ENCODE data around the gene RPL14. TPM values are rescaled to one million over a fixed set of nuclear protein-coding genes. Genes with fewer than 3 reads are reported as not detected.

The RPL14 gene
- total RNA-seq, 2 donors from 2014 or later = 267 to 422 TPM

DNA sequence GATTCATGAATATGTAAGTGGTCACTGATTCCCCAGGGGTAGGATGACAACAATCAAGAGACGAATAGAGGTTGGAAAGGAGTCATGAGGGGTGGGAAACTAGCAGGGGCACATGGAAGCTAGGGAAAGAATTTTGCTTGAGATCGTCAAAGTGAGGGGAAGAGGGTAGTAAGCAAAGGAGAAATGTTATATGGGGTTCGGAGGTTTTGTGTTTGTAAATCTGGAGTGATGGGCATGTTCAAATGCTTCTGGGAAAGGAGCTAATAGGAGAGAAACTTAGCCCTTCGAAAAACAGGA is 7.9 kb downstream of the RPL14 start:
- no peaks in the 10 kb centered on the region for H3K27me3 ChIP-seq (replicated peaks; ENCODE audit: insufficient read depth)
- H3K4me1 ChIP-seq (replicated peaks) = no peaks in the 10 kb centered on the region
- H3K36me3 ChIP-seq = peaks cover 7 to 18% of the 10 kb centered on the region in 2 donors
- intact Hi-C loops (cut with DNase I) = no loop called here
- TF ChIP-seq, protein P1, sequence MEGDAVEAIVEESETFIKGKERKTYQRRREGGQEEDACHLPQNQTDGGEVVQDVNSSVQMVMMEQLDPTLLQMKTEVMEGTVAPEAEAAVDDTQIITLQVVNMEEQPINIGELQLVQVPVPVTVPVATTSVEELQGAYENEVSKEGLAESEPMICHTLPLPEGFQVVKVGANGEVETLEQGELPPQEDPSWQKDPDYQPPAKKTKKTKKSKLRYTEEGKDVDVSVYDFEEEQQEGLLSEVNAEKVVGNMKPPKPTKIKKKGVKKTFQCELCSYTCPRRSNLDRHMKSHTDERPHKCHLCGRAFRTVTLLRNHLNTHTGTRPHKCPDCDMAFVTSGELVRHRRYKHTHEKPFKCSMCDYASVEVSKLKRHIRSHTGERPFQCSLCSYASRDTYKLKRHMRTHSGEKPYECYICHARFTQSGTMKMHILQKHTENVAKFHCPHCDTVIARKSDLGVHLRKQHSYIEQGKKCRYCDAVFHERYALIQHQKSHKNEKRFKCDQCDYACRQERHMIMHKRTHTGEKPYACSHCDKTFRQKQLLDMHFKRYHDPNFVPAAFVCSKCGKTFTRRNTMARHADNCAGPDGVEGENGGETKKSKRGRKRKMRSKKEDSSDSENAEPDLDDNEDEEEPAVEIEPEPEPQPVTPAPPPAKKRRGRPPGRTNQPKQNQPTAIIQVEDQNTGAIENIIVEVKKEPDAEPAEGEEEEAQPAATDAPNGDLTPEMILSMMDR (IDR thresholded peaks at IDR 0.05) = no peak
- TF ChIP-seq POLR2A (IDR thresholded peaks at IDR 0.05) = no peak
- TF ChIP-seq POLR2AphosphoS5 (IDR thresholded peaks at IDR 0.05) = no peak
- no peak overlapping the region for H3K27ac ChIP-seq
- WGBS = 80% methylated on average over 4 of the region's 4 CpGs
- no peak overlapping the region for H3K4me3 ChIP-seq
- DNase-seq (ENCODE audit: low spot score) = no peak
- no peaks in the 10 kb centered on the region for H3K9me3 ChIP-seq

DNA sequence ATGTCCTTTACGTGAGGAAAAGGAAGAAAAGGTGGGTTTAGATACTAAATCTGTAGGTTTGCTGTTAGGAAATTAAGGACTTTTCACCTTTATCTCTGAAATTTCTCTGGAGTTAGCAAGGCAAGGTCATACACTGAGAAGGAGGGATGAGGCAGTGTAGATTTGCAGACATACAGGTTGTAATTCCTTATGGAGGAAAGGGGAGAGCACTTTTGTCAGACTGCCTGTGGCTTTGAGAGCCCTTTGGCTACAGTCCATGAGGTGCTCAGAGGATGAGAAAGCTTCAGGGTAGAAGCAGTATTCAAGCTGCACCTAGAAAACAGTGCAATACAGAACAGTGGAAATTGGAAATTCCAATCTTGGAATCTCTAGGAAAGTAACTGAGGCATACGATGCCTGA is 8.3 kb downstream of the RPL14 start:
- H3K27ac ChIP-seq = no peak overlapping the region
- peaks cover 7 to 18% of the 10 kb centered on the region in 2 donors for H3K36me3 ChIP-seq
- intact Hi-C loops (cut with DNase I) = no loop called here
- H3K9me3 ChIP-seq = no peaks in the 10 kb centered on the region
- no peaks in the 10 kb centered on the region for H3K27me3 ChIP-seq (replicated peaks; ENCODE audit: insufficient read depth)
- no peaks in the 10 kb centered on the region for H3K4me1 ChIP-seq (replicated peaks)
- no peak for DNase-seq (ENCODE audit: low spot score)
- H3K4me3 ChIP-seq = no peak overlapping the region
- TF ChIP-seq POLR2A (IDR thresholded peaks at IDR 0.05) (no peak), POLR2AphosphoS5 (IDR thresholded peaks at IDR 0.05) (no peak)
- TF ChIP-seq, protein P1 (IDR thresholded peaks at IDR 0.05) = no peak
- 85% methylated on average over 2 of the region's 2 CpGs for WGBS

DNA sequence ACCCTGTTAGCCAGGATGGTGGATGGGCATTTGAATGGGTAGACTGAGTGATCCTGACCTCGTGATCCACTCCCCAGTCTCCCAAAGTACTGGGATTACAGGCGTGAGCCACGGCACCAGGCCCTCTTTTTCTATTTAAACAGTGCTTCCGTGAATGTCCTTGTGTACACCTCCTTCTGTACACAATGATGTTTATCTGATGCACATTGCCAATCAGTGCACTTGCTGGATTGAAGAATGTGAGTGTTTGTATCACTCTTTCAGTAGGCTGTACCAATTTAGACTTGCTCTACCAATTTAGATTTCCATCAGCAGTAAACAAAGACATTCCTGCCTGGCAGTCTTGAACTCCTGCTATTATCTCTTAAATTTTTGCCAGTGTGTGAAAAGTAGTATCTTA is 10.9 kb downstream of the RPL14 start:
- WGBS = 53% methylated on average over 4 of the region's 4 CpGs
- Histone ChIP-seq H3K27me3 (replicated peaks; ENCODE audit: insufficient read depth) (no peaks in the 10 kb centered on the region), H3K4me3 (no peak overlapping the region), H3K9me3 (no peaks in the 10 kb centered on the region), H3K36me3 (peaks cover 3 to 11% of the 10 kb centered on the region in 2 donors), H3K27ac (no peak overlapping the region), H3K4me1 (replicated peaks) (no peaks in the 10 kb centered on the region)
- intact Hi-C loops (cut with DNase I) = no loop called here
- TF ChIP-seq, protein P1 (IDR thresholded peaks at IDR 0.05) = no peak
- TF ChIP-seq POLR2A (IDR thresholded peaks at IDR 0.05) (no peak), POLR2AphosphoS5 (IDR thresholded peaks at IDR 0.05) (no peak)
- no peak for DNase-seq (ENCODE audit: low spot score)

DNA sequence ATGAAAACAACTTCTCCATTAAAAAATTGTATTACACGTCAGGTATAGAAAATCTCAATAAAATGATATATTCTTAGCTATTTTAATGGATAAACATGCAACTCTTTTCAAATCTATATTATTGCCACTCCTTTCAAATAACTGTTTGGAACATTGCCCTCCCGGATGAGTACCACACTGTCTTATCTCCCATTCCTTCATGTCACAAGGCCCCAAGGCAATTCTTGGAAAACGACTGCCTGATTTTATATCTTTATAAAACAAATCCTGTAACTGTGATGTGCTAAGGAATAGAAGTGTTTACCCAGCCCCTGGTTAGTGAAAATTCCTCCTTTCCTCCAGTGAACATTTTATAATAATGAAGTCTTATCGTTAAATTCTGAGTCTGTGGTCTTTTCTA is 13.6 kb downstream of the RPL14 start:
- no peak for DNase-seq (ENCODE audit: low spot score)
- H3K36me3 ChIP-seq = no peaks in the 10 kb centered on the region
- no peak overlapping the region for H3K4me3 ChIP-seq
- H3K27ac ChIP-seq = no peak overlapping the region
- no peaks in the 10 kb centered on the region for H3K4me1 ChIP-seq (replicated peaks)
- intact Hi-C loops (cut with DNase I) = no loop called here
- TF ChIP-seq POLR2A (IDR thresholded peaks at IDR 0.05) = no peak
- TF ChIP-seq POLR2AphosphoS5 (IDR thresholded peaks at IDR 0.05) = no peak
- H3K27me3 ChIP-seq (replicated peaks; ENCODE audit: insufficient read depth) = no peaks in the 10 kb centered on the region
- 71% methylated on average over 4 of the region's 4 CpGs for WGBS
- H3K9me3 ChIP-seq = no peaks in the 10 kb centered on the region

DNA sequence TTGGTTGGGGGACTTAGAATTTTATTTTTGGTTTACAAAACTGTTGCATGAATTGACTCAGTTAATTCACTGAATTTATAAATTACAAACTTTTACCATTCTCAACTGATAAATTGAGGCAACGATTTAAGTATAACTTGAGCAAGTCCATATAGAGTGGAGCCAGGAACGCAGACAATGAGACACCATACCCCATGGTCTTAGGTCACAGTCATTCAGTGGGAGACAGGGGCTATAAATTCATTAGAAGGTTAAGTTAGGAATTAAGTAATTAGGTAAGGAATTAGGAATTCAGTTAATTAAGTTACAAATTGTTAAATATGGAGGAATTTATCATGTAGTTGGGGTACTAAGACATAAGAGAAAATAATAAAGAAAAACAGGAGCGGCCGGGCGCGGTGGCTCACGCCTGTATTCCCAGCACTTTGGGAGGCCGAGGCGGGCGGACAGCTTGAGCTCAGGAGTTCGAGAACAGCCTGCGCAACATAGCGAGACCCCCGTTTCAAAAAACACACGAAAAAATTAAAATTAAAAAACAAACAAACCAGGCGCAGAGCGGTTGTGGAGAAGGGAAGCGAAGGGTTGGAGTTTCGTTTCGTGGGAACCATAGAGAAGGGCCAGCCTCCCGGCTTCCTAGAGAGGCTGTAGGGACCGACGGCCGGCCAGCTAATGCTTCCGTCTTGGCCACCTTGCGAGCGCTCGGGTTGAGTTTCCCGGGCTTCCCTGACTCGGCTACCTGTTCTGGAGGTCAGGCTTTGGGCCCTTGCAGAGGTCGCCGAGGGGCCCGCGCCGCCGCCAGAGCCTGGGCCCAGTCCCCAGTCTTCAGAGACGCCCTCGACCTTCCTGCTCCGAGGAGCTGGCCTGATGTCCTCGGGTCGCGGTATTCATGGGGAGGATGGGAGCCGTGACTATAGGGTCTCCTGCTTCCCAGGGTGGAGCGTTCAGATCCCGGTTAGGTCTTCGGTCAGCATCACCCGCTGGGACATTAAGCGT is 19.6 kb downstream of the RPL14 start, which contains the start of gene ZNF619:
Gene ZNF619 (plus strand): TSS at position 645 of the 993 bp plus-strand sequence. CDS start 858 bp downstream, outside the sequence.
- DNase-seq (ENCODE audit: low spot score) = peak; percentile 51
- TF ChIP-seq, protein P1 (IDR thresholded peaks at IDR 0.05) = no peak
- TF ChIP-seq POLR2AphosphoS5 (IDR thresholded peaks at IDR 0.05) = peak; percentile 41
- WGBS = 8% methylated on average over 48 of the region's 48 CpGs

More for the DNA sequence above, 19.6 kb downstream of the RPL14 start, which contains the start of gene ZNF619:
- intact Hi-C loops (cut with DNase I) = no loop called here
- H3K4me1 ChIP-seq (replicated peaks) = no peaks in the 10 kb centered on the region
- H3K27me3 ChIP-seq (replicated peaks; ENCODE audit: insufficient read depth) = no peaks in the 10 kb centered on the region
- H3K27ac ChIP-seq = peak within 1 kb of the TSS; percentile 52 to 71
- no peaks in the 10 kb centered on the region for H3K9me3 ChIP-seq
- no peaks in the 10 kb centered on the region for H3K36me3 ChIP-seq
- H3K4me3 ChIP-seq = peak within 1 kb of the TSS; percentile 55 to 67

Data from prostate gland (tissue), 2 donors.